ENCODE results near the gene MYH10. TPM values are rescaled to one million over a fixed set of nuclear protein-coding genes. Genes with fewer than 3 reads are reported as not detected.

Gene MYH10
- total RNA-seq, 1 donor from 2014 or later = 118 TPM

DNA sequence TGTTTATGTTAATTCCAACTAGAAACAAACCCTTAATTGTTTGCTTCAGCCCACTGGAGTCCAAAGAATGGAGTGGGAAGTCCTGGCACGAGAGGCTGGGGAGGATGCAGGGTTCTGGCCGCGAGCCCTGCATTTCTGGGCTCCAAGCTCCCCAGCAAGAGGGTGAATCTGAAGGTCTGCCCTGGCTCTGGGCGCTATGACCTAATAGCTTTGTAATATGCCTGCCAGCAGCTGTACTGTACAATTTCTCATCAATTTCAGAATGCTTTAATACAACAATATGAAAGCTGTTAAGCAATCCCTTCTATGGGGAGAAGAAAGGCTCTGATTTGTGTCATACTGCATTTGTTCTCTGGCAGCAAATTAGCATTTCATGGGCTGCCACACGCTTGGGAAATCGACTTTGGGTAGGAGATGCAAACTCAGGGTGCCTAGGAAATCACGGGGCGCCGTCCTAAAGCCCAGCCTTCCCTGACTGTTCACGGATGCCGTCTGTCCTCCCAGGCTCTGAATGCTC is 151.0 kb downstream of the MYH10 start:
- FAIRE-seq = peak; percentile 67
- peak; percentile 62 to 74 for DNase-seq (ENCODE audit: low spot score in 2 of 2)

DNA sequence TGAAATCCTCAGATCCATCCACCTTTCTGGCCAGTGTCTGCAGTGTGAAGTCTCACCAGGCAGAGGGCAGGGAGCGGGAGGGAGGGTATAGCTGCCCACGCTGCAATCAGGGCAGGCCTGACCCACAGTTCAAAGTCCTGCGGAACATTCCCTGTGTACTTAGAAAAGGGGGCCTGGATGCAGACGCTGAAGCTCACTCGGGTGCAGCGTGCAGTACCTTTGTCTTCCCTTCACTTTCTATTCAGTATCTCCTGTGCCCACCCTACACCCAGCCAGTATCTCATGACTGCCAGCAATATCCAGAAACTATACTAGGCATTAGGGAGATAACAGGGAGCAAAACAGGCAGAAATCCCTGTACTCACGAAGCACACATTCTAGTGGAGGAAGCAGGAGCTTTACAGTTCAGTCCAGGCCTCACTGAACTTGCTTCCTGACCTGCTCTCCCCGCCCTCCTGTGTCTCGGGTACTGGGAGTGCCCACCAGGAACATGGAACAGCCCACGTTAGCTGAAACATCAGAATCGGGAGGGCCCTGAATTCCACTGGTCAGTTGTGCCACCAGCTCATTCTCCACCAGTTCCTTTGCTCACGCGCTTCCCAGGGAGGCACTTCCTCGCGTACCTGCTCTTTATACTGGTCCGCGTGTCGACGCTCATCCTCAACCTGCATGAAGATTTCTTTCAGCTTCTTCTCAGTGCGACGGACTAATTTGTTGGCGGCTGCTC is 152.6 kb downstream of the MYH10 start:
- FAIRE-seq (no peak), DNase-seq (ENCODE audit: low spot score in 2 of 2) (no peak)

DNA sequence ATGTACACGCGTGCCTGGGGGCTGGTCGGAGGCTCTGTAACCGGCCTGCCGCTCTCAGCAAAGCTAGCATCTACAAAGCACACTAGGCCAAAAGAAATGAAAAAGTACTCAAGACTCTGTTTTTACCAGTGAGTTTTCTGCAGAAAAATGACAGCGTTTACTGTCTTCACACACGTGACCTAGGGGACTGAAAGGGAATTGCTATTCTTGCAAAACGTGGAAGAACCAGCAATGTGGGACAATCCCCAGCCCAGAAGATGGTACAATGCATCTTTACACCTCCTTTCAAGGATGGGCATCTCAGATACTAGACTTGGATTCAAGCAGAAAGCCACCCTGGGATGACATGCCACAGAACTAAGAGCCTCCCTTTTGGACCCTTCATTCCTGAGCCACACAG is 153.4 kb downstream of the MYH10 start:
- no peak for DNase-seq (ENCODE audit: low spot score in 2 of 2)
- no peak for FAIRE-seq

DNA sequence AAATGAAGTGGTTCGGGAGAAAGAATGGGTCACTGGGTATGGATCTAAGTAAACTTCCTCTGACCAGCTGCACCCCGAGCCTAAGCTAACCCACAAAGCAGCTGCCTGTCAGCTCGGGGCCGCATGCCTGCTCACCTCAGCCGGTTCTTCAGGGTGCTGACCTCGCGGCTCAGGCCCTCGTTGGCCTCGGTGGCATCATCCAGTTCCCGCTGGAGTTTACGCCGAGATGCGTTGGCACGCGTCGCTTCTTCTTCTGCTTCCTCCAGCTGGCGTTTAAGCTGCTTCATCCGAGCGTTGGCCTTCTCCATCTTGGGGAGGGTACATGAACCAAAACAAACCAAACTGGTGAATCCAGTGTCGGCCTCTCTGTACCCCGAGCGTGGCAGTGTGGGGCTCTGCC is 153.8 kb downstream of the MYH10 start:
- no peak for FAIRE-seq
- DNase-seq (ENCODE audit: low spot score in 2 of 2) = no peak

- FAIRE-seq (no peak), DNase-seq (ENCODE audit: low spot score in 2 of 2) (no peak)
These were observed 154.7 kb downstream of the MYH10 start for GRCh38 chr17:8475781-8476180.

- FAIRE-seq (no peak), DNase-seq (ENCODE audit: low spot score in 2 of 2) (no peak)
These were observed 155.3 kb downstream of the MYH10 start for GRCh38 chr17:8475227-8475626.

- no peak for FAIRE-seq
- no peak for DNase-seq (ENCODE audit: low spot score in 2 of 2)
These were observed 155.7 kb downstream of the MYH10 start for GRCh38 chr17:8474826-8475225.

GRCh38 chr17:8473451-8474192 is 156.9 kb downstream of the MYH10 start:
- DNase-seq (ENCODE audit: low spot score in 2 of 2) (no peak), FAIRE-seq (no peak)

- no peak for FAIRE-seq
- DNase-seq (ENCODE audit: low spot score in 2 of 2) = no peak
These were observed 157.9 kb downstream of the MYH10 start for GRCh38 chr17:8472663-8473062.

GRCh38 chr17:8470447-8471047 is 160.0 kb downstream of the MYH10 start:
- DNase-seq (ENCODE audit: low spot score in 2 of 2) = peak in 1 of 2 donors; percentile 55

DNA sequence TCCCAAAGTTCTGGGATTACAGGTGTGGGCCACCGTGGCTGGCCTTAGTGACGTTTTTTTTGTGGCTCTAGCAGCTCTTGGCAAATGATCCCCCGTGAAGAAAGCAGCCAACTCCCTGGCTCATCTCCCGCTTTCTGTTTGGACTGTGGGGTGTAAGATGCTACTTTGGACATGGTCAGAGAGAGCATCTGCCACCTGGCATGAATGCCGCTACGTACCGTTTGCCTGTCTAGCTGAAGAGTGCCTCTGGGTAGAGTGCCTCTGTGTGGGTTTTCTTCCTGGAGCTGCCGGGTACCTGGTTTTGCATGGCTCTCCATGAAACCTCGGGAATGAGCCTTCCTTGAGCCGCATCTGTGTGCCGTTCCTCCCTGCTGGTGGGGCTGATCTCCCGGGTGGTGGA is 160.6 kb downstream of the MYH10 start:
- DNase-seq (ENCODE audit: low spot score in 2 of 2) (no peak), FAIRE-seq (no peak)

More at GRCh38 chr17:8470447-8471047, 160.0 kb downstream of the MYH10 start:
- no peak for FAIRE-seq

DNA sequence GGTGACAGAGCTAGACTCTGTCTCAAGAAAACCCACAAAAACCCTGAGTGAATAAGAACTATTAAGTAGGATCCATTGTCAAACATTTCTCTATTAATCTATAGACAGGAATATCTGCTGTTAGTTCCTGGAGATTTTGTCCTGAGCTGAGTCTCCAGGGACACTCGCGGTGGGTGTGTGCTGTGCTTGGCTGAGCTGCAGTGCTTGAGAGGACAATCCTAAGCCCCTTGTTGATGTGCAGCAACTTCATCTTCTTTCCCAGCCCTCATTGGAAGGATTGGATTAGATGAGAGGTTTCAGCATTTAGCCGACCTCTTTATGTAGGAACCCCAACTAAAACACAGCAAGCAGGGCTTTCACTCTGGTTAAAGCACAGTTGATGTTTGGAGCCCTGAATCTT is 161.5 kb downstream of the MYH10 start:
- FAIRE-seq (no peak), DNase-seq (ENCODE audit: low spot score in 2 of 2) (no peak)

DNA sequence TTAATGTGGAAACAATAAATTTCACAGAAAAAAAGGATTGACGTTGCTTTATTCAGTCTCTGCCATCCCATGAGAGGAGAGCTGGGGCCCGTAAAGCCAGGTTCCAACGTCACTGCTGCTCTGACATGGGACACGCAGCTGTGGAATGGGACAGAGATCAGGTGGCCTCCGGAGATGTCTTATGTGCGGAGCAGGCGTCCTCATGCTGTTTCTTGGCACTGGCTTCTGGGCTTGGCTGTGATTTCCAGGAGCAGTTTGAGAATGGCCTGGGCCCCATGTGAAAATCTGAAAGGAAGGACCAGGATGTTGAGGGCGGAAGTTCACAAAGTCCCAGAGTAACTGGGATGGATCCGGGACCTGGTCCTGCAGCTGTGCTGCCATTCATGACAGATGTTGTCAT is 162.4 kb downstream of the MYH10 start:
- DNase-seq (ENCODE audit: low spot score in 2 of 2) (no peak), FAIRE-seq (no peak)

DNA sequence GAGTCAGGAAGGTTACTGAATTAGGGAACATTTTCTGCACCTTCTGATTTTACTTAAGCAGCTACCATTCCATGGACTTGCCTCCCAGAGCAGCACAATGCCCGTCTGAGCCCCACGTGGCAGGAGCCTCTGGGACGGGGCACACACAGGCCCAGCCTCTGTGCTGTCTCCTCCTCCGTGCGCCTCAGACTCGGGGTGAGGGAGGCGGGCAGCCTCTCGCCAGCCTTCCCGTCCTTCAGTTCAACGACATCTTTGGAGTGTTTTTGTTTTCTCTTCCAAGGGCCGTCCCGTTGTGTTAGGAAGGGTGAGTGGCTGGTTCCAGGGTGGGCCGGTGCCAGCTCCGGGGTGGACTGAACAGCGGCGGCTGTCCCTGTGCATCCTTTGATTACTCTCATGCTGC is 163.0 kb downstream of the MYH10 start:
- DNase-seq (ENCODE audit: low spot score in 2 of 2) = no peak
- no peak for FAIRE-seq

- FAIRE-seq = no peak
These were observed 163.7 kb downstream of the MYH10 start for GRCh38 chr17:8466873-8467272.

DNA sequence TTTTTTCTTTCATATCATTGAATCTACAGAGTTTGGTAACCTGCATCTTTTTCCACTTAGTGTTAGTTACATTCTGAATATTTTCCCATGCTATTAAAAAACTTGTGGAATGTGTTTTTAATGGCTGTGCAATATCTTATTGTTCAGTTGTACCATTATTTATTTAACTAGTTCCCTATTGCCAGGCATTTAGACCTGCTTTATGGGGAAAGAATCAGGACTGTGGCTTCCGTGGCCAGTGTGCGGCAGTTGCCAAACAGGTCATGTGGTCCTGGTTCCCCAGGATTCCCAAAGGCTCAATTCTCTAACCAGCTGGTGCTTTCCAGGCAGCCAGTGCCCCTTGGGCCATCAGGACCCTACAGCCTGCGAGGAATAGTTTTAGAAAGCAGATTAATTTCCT is 164.1 kb downstream of the MYH10 start:
- DNase-seq (ENCODE audit: low spot score in 2 of 2) (no peak), FAIRE-seq (no peak)

More at GRCh38 chr17:8466873-8467272, 163.7 kb downstream of the MYH10 start:
- no peak for DNase-seq (ENCODE audit: low spot score in 2 of 2)

DNA sequence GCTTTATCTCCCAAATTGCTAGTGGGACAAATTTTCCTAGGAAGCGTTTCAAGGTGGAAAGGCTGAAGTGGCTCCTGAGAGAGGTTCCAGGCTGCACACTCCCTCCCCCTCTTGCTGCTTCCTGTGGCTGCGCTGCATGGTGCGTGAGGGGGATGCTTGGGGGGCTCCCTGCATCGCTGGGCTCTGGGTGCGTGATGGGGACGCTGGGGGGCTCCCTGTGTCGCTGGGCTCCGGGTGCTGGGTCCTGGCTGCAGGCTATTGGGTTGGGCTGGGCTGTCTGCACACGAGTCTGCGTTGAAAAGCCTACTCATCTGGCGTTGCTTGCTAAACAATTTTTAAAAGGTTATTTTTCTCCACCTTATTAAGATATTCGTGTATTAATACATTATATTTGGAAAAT is 164.8 kb downstream of the MYH10 start:
- FAIRE-seq = no peak

DNA sequence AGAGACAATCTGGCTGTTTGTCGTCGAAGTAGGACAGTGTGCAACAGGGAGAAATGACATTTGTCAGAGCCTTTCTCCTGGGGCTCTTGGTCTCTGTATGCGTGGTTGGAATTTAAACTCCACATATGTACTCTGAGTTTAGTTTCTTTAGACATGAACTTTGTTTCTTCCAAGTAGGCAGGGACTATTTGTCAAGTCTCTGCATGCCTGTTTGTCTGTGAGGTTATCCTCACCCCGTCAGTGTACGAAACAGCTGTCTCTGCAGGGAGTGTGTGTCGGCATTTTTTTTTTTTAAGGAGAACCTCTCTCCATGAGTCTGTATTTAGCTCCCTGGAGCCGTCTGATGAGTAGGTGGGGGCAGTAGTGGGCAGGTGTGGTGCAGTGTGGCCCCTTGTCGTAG is 165.2 kb downstream of the MYH10 start:
- DNase-seq (ENCODE audit: low spot score in 2 of 2) (no peak), FAIRE-seq (no peak)

More for the DNA sequence above, 164.8 kb downstream of the MYH10 start:
- no peak for DNase-seq (ENCODE audit: low spot score in 2 of 2)

DNA sequence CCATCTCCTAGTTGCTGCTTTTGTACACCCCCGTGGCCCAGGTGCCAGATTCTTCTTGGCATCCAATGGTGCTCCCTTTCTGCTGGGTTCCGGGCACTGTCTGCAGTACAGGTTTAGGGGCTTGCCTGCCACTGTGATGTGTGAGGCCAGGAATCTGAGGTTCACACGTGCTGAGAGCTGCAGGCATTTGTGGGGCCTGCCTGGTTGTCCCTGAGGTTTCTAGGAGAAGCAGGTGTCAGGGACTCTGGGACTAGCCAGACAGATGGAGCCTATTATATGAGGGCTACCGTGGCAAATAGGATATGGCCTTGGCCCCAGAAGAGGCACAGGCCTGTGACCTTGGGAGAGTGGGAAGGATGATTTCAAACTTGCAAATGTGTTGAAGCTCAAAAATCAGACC is 165.6 kb downstream of the MYH10 start:
- FAIRE-seq (no peak), DNase-seq (ENCODE audit: low spot score in 2 of 2) (no peak)

DNA sequence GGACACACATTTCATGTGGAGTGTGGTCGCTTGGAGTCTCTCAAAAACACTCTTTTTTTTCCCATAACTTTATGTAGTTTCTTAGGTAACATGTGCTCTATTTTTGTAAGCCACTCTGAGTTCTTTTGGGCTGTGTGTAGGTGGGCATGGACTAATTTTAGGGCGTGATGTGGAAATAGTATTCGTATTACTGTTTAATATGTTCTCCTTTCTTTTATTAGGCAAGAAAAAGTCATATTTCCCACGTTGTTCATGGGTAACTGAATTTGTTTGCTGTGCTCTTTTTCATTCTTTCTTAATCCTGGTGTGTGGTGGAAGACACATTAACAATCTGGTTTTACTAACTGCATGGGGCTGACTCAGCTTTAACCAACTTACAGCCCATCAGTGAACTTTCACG is 167.4 kb downstream of the MYH10 start:
- FAIRE-seq = no peak
- DNase-seq (ENCODE audit: low spot score in 2 of 2) = no peak

DNA sequence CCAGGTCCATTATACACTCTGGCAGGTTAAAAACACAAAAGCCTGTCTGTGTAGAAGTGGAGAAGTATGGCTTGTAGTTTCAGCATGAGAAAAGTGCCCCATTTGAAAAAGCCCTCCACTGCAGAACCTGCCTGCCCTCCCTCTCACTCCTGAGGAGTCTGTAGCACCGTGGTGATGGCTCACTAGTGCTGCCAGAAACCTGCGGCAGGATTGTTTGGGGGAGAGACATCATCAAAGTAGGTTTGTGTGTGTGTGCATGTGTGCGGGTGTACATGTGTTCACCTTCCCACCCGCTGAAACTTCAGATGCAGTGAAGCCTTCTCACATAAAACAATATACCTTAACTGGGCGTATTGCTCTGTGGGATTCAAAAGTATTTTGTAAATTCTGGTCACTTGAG is 168.0 kb downstream of the MYH10 start:
- FAIRE-seq = no peak

More for the DNA sequence above, 168.0 kb downstream of the MYH10 start:
- no peak for DNase-seq (ENCODE audit: low spot score in 2 of 2)

Data from frontal cortex (tissue), 4 donors.